Panc1 (cell line): ENCODE measurements around the gene ATP13A1. TPM values are rescaled to one million over a fixed set of nuclear protein-coding genes. Genes with fewer than 3 reads are reported as not detected.

Source experiments
- ATAC-seq: fragments of 200-7000 bp; cut with Tn5 transposase; 2 replicates; pipeline ENCODE4 v1.9.1; 2020; ENCODE audit warnings: mild to moderate bottlenecking, moderate library complexity
- BruUV-seq: library from RNA; stranded (reverse); fragments of 400-500 nt; replicated peaks from 2 replicates; lab custom pipeline; 2021; lab: Mats Ljungman, UMichigan
- CTCF ChIA-PET: fragments of 300-600 bp; sonication (Branson Sonifier 250); formaldehyde crosslinking; loops from one replicate; lab custom pipeline; 2022; ENCODE audit warnings: antibody characterized with exemption; lab: Charles Lee
- POLR2A ChIA-PET: fragments of 300-600 bp; sonication (Branson Sonifier 250); formaldehyde crosslinking; loops from one replicate; lab custom pipeline; 2022; ENCODE audit warnings: antibody characterized with exemption; lab: Charles Lee
- DNase-seq: peaks from one replicate; pipeline ENCODE4 v3.0.0-alpha.2; 2010; ENCODE audit warnings: low read depth, low spot score
- H3K27ac ChIP-seq: 2 replicates; pipeline ENCODE4 v1.5.1; 2011; ENCODE audit warnings: mild to moderate bottlenecking, low read length, inconsistent platforms
- H3K27me3 ChIP-seq: fragments of 200-500 bp; sonication (Bioruptor generic); 2 replicates; pipeline ENCODE4 v1.6.0; 2014; ENCODE audit warnings: low read length, inconsistent platforms; ENCODE audit not compliant: control insufficient read depth, insufficient read depth
- H3K36me3 ChIP-seq: fragments of 200-500 bp; sonication (Bioruptor generic); 2 replicates; pipeline ENCODE4 v1.5.1; 2014; ENCODE audit warnings: inconsistent platforms, mild to moderate bottlenecking, low read length, moderate library complexity; ENCODE audit not compliant: control insufficient read depth, insufficient read depth
- H3K4me1 ChIP-seq: 2 replicates; pipeline ENCODE4 v1.5.1; 2011; ENCODE audit warnings: inconsistent platforms, mild to moderate bottlenecking, low read length, moderate library complexity; ENCODE audit not compliant: control insufficient read depth, insufficient read depth
- H3K4me3 ChIP-seq, 2 experiments: 2 replicates each; pipeline ENCODE4 v1.5.1; 2011 to 2012; ENCODE audit warnings: low read depth in 2 of 2, low read length in 2 of 2, mild to moderate bottlenecking in 2 of 2, inconsistent platforms in 1 of 2, moderate library complexity in 1 of 2
- H3K9me3 ChIP-seq: fragments of 200-500 bp; sonication (Bioruptor generic); 2 replicates; pipeline ENCODE4 v1.5.1; 2014; ENCODE audit warnings: low read depth, mild to moderate bottlenecking, inconsistent platforms, low read length, moderate library complexity; ENCODE audit not compliant: control insufficient read depth, insufficient read depth
- CTCF ChIP-seq: fragments of 450-650 bp; IDR thresholded peaks from 2 replicates; pipeline ENCODE4 v1.5.1; 2017; ENCODE audit warnings: mild to moderate bottlenecking
- POLR2AphosphoS5 ChIP-seq: IDR thresholded peaks from 2 replicates; pipeline ENCODE4 v1.6.1; 2012; ENCODE audit warnings: mild to moderate bottlenecking, low read depth, low read length, moderate library complexity
- REST ChIP-seq, 2 experiments: IDR thresholded peaks; 2 replicates each; pipeline ENCODE4 v1.6.1; 2011 to 2012; ENCODE audit warnings: low read depth in 2 of 2, control low read depth in 1 of 2, low read length in 1 of 2, mild to moderate bottlenecking in 1 of 2, moderate library complexity in 1 of 2; ENCODE audit not compliant: insufficient read depth in 1 of 2
- SIN3A ChIP-seq: IDR thresholded peaks from 2 replicates; pipeline ENCODE4 v1.6.1; 2012; ENCODE audit warnings: low read depth, mild to moderate bottlenecking, low read length, moderate library complexity, borderline replicate concordance; ENCODE audit not compliant: insufficient read depth
- TCF7L2 ChIP-seq: IDR thresholded peaks from 2 replicates; pipeline ENCODE4 v1.6.1; 2011; ENCODE audit warnings: mild to moderate bottlenecking, low read depth, low read length, inconsistent platforms
- in situ Hi-C: cut with HindIII; loops from 2 replicates; pipeline ENCODE4 v1.10.0; 2016; ENCODE audit warnings: low sequenced_read_pairs, low pct_unique_long_range_greater_than_20kb
- intact Hi-C: fragments of 100-400 bp; cut with micrococcal nuclease; formaldehyde crosslinking; loops from one replicate; pipeline ENCODE4 v1.10.0; 2022; ENCODE audit not compliant: unreplicated experiment
- total RNA-seq: library from RNA; stranded (reverse); gene quantifications from one replicate; pipeline ENCODE4 v1.2.1, GENCODE V29; 2021; ENCODE audit not compliant: unreplicated experiment

ATP13A1 gene
- total RNA-seq, 1 experiment from 2014 or later = 62.3 TPM

GRCh38 chr19:19659646-19660245, 3.7 kb downstream of the ATP13A1 start:
- CTCF ChIA-PET = no interaction called here
- H3K27ac ChIP-seq = no peak overlapping the region
- peaks cover 10% of the 10 kb centered on the region for H3K4me1 ChIP-seq
- POLR2A ChIA-PET = no interaction called here
- no peaks in the 10 kb centered on the region for H3K9me3 ChIP-seq
- BruUV-seq = no TSS peak
- intact Hi-C loops (loop anchor here (10.0 kb wide), 1 partner anchor 75 kb away; the partner anchor contains the start of gene ZNF14), in situ Hi-C loops (no loop called here)
- no peak overlapping the region for H3K4me3 ChIP-seq
- DNase-seq = no peak
- no peaks in the 10 kb centered on the region for H3K27me3 ChIP-seq
- ATAC-seq = no peak
- peaks cover 5% of the 10 kb centered on the region; the same call in 1 of the 2 replicates for H3K36me3 ChIP-seq
- TF ChIP-seq SIN3A (no peak), POLR2AphosphoS5 (no peak), REST (IDR thresholded peaks at IDR 0.05; ENCODE audit: insufficient read depth in 1 of 2, low read depth in 2 of 2, low read length in 1 of 2) (no peak), TCF7L2 (no peak), CTCF (no peak)

- Histone ChIP-seq H3K27me3 (no peaks in the 10 kb centered on the region), H3K4me1 (peaks cover 6% of the 10 kb centered on the region), H3K9me3 (no peaks in the 10 kb centered on the region), H3K36me3 (no peaks in the 10 kb centered on the region; the same call in 1 of the 2 replicates), H3K4me3 (no peak overlapping the region), H3K27ac (no peak overlapping the region)
- CTCF ChIA-PET = no interaction called here
- intact Hi-C loops = no loop called here
- in situ Hi-C loops = no loop called here
- POLR2A ChIA-PET = no interaction called here
- ATAC-seq = no peak
- no peak for DNase-seq
- TF ChIP-seq REST (IDR thresholded peaks at IDR 0.05; ENCODE audit: insufficient read depth in 1 of 2, low read depth in 2 of 2, low read length in 1 of 2) = no peak
- no peak for TF ChIP-seq SIN3A
- no peak for TF ChIP-seq POLR2AphosphoS5
- no peak for TF ChIP-seq TCF7L2
- no peak for TF ChIP-seq CTCF
- BruUV-seq = no TSS peak
Observed at GRCh38 chr19:19657397-19657783, 6.1 kb downstream of the ATP13A1 start.
